Neural cell (in vitro differentiated cells): ENCODE data around the gene BPIFB1.

Experiments used
- EP300 ChIP-seq: fragments of 450-650 bp; conservative IDR thresholded peaks from 2 replicates; pipeline ENCODE4 v1.6.1; 2014; ENCODE audit warnings: antibody characterized with exemption, mild to moderate bottlenecking, moderate library complexity; ENCODE audit not compliant: poor library complexity, severe bottlenecking
- TAF1 ChIP-seq: IDR thresholded peaks from 2 replicates; pipeline ENCODE4 v1.6.1; 2012; ENCODE audit warnings: low read depth
- TF ChIP-seq, protein P1 (sequence below): fragments of 450-650 bp; IDR thresholded peaks from 2 replicates; pipeline ENCODE4 v1.5.1; 2014; ENCODE audit warnings: antibody characterized with exemption, mild to moderate bottlenecking, moderate library complexity; ENCODE audit not compliant: poor library complexity, severe bottlenecking

DNA sequence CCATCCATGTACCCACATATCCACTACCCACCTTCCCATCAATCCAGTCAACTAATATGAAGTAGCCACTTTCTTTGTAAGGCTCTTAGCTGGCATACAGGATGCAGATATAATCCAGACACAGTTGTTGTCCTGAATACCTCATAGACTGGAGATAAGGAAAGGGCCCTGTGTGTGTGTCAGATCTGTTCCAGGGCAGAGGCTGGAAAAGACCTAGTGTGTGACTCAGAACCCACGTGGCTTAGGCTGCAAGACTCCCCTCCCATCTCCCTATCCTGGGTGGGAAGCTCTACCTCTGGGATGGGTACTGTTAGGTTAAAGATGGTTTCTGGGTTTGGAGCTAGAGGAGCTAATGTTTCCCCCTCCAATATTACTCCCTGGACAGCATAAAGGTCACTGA is 43.6 kb upstream of the BPIFB1 start:
- TF ChIP-seq EP300 (no peak), TAF1 (no peak)
- TF ChIP-seq, protein P1, sequence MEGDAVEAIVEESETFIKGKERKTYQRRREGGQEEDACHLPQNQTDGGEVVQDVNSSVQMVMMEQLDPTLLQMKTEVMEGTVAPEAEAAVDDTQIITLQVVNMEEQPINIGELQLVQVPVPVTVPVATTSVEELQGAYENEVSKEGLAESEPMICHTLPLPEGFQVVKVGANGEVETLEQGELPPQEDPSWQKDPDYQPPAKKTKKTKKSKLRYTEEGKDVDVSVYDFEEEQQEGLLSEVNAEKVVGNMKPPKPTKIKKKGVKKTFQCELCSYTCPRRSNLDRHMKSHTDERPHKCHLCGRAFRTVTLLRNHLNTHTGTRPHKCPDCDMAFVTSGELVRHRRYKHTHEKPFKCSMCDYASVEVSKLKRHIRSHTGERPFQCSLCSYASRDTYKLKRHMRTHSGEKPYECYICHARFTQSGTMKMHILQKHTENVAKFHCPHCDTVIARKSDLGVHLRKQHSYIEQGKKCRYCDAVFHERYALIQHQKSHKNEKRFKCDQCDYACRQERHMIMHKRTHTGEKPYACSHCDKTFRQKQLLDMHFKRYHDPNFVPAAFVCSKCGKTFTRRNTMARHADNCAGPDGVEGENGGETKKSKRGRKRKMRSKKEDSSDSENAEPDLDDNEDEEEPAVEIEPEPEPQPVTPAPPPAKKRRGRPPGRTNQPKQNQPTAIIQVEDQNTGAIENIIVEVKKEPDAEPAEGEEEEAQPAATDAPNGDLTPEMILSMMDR = no peak
